SIG-M5 treated with dmso at 0.1 percent for 504 hours (cell line): Measurements from ENCODE around the gene SGTA.
A peak's percentile ranks its signal among the peaks of the same experiment; 100 is the strongest.

ENCODE experiments used
- DNase-seq: peaks from one replicate; lab custom pipeline; 2025; ENCODE audit not compliant: unreplicated experiment; lab: John Stamatoyannopoulos, UW

Gene SGTA

GRCh38 chr19:2755811-2756210, 27.3 kb downstream of the SGTA start:
- DNase-seq = no peak

GRCh38 chr19:2755448-2755705, 27.7 kb downstream of the SGTA start:
- DNase-seq = no peak

- DNase-seq = no peak
These were observed 28.2 kb downstream of the SGTA start for GRCh38 chr19:2754659-2755447.

GRCh38 chr19:2751438-2751830, 31.6 kb downstream of the SGTA start:
- DNase-seq = no peak

- DNase-seq = no peak
These were observed 32.1 kb downstream of the SGTA start for GRCh38 chr19:2750808-2751437.

GRCh38 chr19:2747349-2747748, 35.7 kb downstream of the SGTA start:
- DNase-seq = no peak

GRCh38 chr19:2744113-2744512, 39.0 kb downstream of the SGTA start:
- DNase-seq = no peak

GRCh38 chr19:2743099-2743498, 40.0 kb downstream of the SGTA start:
- DNase-seq = no peak

GRCh38 chr19:2740314-2740656, 42.8 kb downstream of the SGTA start:
- DNase-seq = no peak

GRCh38 chr19:2739602-2740313, 43.3 kb downstream of the SGTA start, which contains the start of gene SLC39A3:
Gene SLC39A3 (minus strand): TSS chr19:2740017. CDS start chr19:2737257, 2,760 bp downstream.
- peak; percentile 91 for DNase-seq

- no peak for DNase-seq
These were observed 46.4 kb downstream of the SGTA start for GRCh38 chr19:2736550-2737190.

GRCh38 chr19:2735374-2735773, 47.7 kb downstream of the SGTA start:
- no peak for DNase-seq

- no peak for DNase-seq
These were observed 48.3 kb downstream of the SGTA start for GRCh38 chr19:2734589-2735288.

- DNase-seq = no peak
These were observed 49.0 kb downstream of the SGTA start for GRCh38 chr19:2733930-2734588.

- DNase-seq = no peak
These were observed 50.2 kb downstream of the SGTA start for GRCh38 chr19:2732883-2733282.

- no peak for DNase-seq
These were observed 50.8 kb downstream of the SGTA start for GRCh38 chr19:2732157-2732725.

- no peak for DNase-seq
These were observed 51.7 kb downstream of the SGTA start for GRCh38 chr19:2731181-2731995.

- no peak for DNase-seq
These were observed 52.9 kb downstream of the SGTA start for GRCh38 chr19:2729943-2730818.
